Body of pancreas (tissue), 4 donors: Measurements from ENCODE around the gene ADAMTSL1.

Source experiments
- POLR2A ChIP-seq, 3 donors: fragments of 450-650 bp; IDR thresholded peaks; one replicate each; pipeline ENCODE4 v1.6.1; 2016; ENCODE audit warnings: antibody characterized with exemption in 3 of 3, mild to moderate bottlenecking in 2 of 3
- TF ChIP-seq, protein P1 (sequence below), 7 experiments: fragments of 450-650 bp in 4 of 7; fragments of 200-600 bp in 3 of 7; sonication (generic) in 3 of 7; IDR thresholded peaks; one replicate each; pipeline ENCODE4 v1.5.1; 2016 to 2019; ENCODE audit warnings: antibody characterized with exemption in 7 of 7

DNA sequence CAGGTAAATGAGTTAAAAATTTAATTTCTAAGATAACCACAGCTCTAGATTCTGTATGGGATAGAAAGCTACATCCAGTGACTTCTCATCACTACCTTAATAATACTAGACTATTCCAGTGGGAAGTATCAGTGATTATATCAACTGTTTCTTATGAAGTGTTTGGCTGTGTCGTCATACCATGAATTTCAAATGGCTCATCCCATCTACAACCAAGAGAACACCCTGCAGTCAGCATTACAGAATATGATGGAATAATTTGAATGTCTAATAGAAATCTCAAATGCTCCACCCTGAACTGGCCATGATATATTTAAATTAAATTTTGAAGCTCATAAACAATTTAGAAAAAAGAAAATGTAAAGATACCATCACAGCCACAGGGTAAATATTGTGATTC lies 245.0 kb downstream of the ADAMTSL1 start:
- TF ChIP-seq, protein P1, sequence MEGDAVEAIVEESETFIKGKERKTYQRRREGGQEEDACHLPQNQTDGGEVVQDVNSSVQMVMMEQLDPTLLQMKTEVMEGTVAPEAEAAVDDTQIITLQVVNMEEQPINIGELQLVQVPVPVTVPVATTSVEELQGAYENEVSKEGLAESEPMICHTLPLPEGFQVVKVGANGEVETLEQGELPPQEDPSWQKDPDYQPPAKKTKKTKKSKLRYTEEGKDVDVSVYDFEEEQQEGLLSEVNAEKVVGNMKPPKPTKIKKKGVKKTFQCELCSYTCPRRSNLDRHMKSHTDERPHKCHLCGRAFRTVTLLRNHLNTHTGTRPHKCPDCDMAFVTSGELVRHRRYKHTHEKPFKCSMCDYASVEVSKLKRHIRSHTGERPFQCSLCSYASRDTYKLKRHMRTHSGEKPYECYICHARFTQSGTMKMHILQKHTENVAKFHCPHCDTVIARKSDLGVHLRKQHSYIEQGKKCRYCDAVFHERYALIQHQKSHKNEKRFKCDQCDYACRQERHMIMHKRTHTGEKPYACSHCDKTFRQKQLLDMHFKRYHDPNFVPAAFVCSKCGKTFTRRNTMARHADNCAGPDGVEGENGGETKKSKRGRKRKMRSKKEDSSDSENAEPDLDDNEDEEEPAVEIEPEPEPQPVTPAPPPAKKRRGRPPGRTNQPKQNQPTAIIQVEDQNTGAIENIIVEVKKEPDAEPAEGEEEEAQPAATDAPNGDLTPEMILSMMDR (IDR thresholded peaks at IDR 0.05) = no peak
- no peak for TF ChIP-seq POLR2A (IDR thresholded peaks at IDR 0.05)
